IMR-90 (cell line): ENCODE results near the gene WDR27.

ENCODE experiments used
- CEBPB ChIP-seq: IDR thresholded peaks from 2 replicates; pipeline ENCODE4 v1.6.1; 2012; ENCODE audit warnings: low read depth, low read length, improper control_type of control experiment
- CHD1 ChIP-seq: IDR thresholded peaks from 2 replicates; pipeline ENCODE4 v1.6.1; 2012; ENCODE audit warnings: low read depth, low read length, improper control_type of control experiment
- MAFK ChIP-seq: IDR thresholded peaks from 2 replicates; pipeline ENCODE4 v1.6.1; 2012; ENCODE audit warnings: low read depth, low read length, improper control_type of control experiment
- POLR2A ChIP-seq: IDR thresholded peaks from 2 replicates; pipeline ENCODE4 v1.6.1; 2012; ENCODE audit warnings: mild to moderate bottlenecking, low read depth, low read length
- RAD21 ChIP-seq: IDR thresholded peaks from 2 replicates; pipeline ENCODE4 v1.6.1; 2012; ENCODE audit warnings: low read length, improper control_type of control experiment
- TF ChIP-seq, protein P1 (sequence below): conservative IDR thresholded peaks from 2 replicates; pipeline ENCODE4 v1.5.1; 2012; ENCODE audit warnings: mild to moderate bottlenecking, low read depth, low read length, improper control_type of control experiment
- TF ChIP-seq, protein P2 (sequence below): fragments of 150-350 bp; IDR thresholded peaks from 2 replicates; pipeline ENCODE4 v1.6.1; 2017; ENCODE audit warnings: mild to moderate bottlenecking, antibody characterized with exemption, low read length, low read depth

DNA sequence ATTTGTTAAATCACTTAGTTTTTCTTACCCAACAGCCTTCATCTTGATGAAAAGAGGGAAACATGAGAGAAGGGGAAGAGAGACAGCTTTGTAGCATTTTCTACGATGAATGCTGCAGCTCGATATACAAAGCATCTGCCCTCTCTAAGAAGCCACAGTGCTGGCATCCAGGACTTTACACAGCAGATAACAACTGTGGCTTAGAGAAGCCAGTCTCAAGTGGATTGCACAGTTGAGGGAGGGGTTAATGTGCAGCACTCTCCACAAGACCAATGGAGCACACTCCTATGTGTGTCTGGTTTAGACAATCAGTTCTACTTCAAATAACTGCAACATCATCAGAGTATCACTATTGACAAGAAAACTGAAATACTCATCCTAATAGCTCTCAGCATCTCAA is 5.9 kb upstream of the WDR27 start:
- no peak for TF ChIP-seq CEBPB
- no peak for TF ChIP-seq CHD1
- TF ChIP-seq MAFK: no peak
- TF ChIP-seq, protein P1, sequence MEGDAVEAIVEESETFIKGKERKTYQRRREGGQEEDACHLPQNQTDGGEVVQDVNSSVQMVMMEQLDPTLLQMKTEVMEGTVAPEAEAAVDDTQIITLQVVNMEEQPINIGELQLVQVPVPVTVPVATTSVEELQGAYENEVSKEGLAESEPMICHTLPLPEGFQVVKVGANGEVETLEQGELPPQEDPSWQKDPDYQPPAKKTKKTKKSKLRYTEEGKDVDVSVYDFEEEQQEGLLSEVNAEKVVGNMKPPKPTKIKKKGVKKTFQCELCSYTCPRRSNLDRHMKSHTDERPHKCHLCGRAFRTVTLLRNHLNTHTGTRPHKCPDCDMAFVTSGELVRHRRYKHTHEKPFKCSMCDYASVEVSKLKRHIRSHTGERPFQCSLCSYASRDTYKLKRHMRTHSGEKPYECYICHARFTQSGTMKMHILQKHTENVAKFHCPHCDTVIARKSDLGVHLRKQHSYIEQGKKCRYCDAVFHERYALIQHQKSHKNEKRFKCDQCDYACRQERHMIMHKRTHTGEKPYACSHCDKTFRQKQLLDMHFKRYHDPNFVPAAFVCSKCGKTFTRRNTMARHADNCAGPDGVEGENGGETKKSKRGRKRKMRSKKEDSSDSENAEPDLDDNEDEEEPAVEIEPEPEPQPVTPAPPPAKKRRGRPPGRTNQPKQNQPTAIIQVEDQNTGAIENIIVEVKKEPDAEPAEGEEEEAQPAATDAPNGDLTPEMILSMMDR: no peak
- no peak for TF ChIP-seq POLR2A
- TF ChIP-seq, protein P2, sequence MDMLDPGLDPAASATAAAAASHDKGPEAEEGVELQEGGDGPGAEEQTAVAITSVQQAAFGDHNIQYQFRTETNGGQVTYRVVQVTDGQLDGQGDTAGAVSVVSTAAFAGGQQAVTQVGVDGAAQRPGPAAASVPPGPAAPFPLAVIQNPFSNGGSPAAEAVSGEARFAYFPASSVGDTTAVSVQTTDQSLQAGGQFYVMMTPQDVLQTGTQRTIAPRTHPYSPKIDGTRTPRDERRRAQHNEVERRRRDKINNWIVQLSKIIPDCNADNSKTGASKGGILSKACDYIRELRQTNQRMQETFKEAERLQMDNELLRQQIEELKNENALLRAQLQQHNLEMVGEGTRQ: no peak
- TF ChIP-seq RAD21: no peak
